KMS-11 (cell line): Measurements from ENCODE around the gene MRI1.
"Not testable (repeated sequence)": the region's sequence is repeated elsewhere in the genome, so short reads cannot be mapped to it uniquely, and the experiment has no call there.

Experiments used
- H2AFZ ChIP-seq: fragments of 200-600 bp; sonication (generic); 2 replicates; pipeline ENCODE4 v1.6.1; 2016; ENCODE audit warnings: antibody characterized with exemption, mixed run types, low read depth
- H3K27ac ChIP-seq: fragments of 200-600 bp; sonication (generic); 2 replicates; pipeline ENCODE4 v1.6.1; 2016; ENCODE audit warnings: mild to moderate bottlenecking, mixed run types
- H3K27me3 ChIP-seq: fragments of 200-600 bp; sonication (generic); 2 replicates; pipeline ENCODE4 v1.6.1; 2017; ENCODE audit warnings: mild to moderate bottlenecking, low read depth, mixed run types, moderate library complexity; ENCODE audit not compliant: insufficient read depth
- H3K36me3 ChIP-seq: fragments of 200-600 bp; sonication (generic); 2 replicates; pipeline ENCODE4 v1.6.1; 2017; ENCODE audit warnings: mild to moderate bottlenecking, mixed run types; ENCODE audit not compliant: insufficient read depth
- H3K4me1 ChIP-seq: fragments of 200-600 bp; sonication (generic); 2 replicates; pipeline ENCODE4 v1.6.1; 2016; ENCODE audit warnings: mild to moderate bottlenecking, low read depth, mixed run types; ENCODE audit not compliant: poor library complexity, severe bottlenecking
- H3K4me2 ChIP-seq: fragments of 200-600 bp; sonication (generic); 2 replicates; pipeline ENCODE4 v1.7.0; 2016; ENCODE audit warnings: mild to moderate bottlenecking, mixed run types
- H3K4me3 ChIP-seq: fragments of 200-600 bp; sonication (generic); IDR thresholded peaks from 2 replicates; pipeline ENCODE4 v1.6.1; 2017; ENCODE audit warnings: low read depth, low read length, mixed read lengths; ENCODE audit not compliant: insufficient read depth
- H3K79me2 ChIP-seq: fragments of 200-600 bp; sonication (generic); 2 replicates; pipeline ENCODE4 v1.6.1; 2016; ENCODE audit warnings: low read depth, mixed run types; ENCODE audit not compliant: insufficient read depth
- H3K9ac ChIP-seq: fragments of 200-600 bp; sonication (generic); 2 replicates; pipeline ENCODE4 v1.6.1; 2016; ENCODE audit warnings: mild to moderate bottlenecking, mixed run types
- H4K20me1 ChIP-seq: fragments of 200-600 bp; sonication (generic); 2 replicates; pipeline ENCODE4 v1.6.1; 2016; ENCODE audit warnings: mild to moderate bottlenecking, mixed run types; ENCODE audit not compliant: insufficient read depth
- CTCF ChIP-seq: fragments of 200-600 bp; sonication (generic); conservative IDR thresholded peaks from 2 replicates; pipeline ENCODE4 v1.6.1; 2017; ENCODE audit warnings: low read depth, mild to moderate bottlenecking, antibody characterized with exemption, low read length, moderate library complexity, mixed read lengths

The MRI1 gene

GRCh38 chr19:13778847-13779246, 14.5 kb downstream of the MRI1 start:
- TF ChIP-seq CTCF, result no peak
- Histone ChIP-seq H3K4me1 (peaks cover 12% of the 10 kb centered on the region), H3K27ac (no peak overlapping the region), H2AFZ (no peak overlapping the region), H3K27me3 (no peaks in the 10 kb centered on the region), H3K79me2 (peaks cover 18% of the 10 kb centered on the region), H4K20me1 (no peaks in the 10 kb centered on the region), H3K4me3 (no peak overlapping the region), H3K4me2 (no peak overlapping the region), H3K9ac (no peak overlapping the region), H3K36me3 (no peaks in the 10 kb centered on the region; the same call in 1 of the 2 replicates)

- H3K9ac ChIP-seq, H3K27ac ChIP-seq, H3K4me3 ChIP-seq, H3K36me3 ChIP-seq, H4K20me1 ChIP-seq, H2AFZ ChIP-seq, H3K4me2 ChIP-seq, H3K27me3 ChIP-seq: not testable (repeated sequence)
- peaks cover 11% of the 10 kb centered on the region for H3K79me2 ChIP-seq
- H3K4me1 ChIP-seq, result peaks cover 14% of the 10 kb centered on the region
Observed at GRCh38 chr19:13779794-13780193, 15.5 kb downstream of the MRI1 start.

- no peak overlapping the region for H3K9ac ChIP-seq
- no peaks in the 10 kb centered on the region for H3K79me2 ChIP-seq
- H4K20me1 ChIP-seq, result no peaks in the 10 kb centered on the region
- H3K36me3 ChIP-seq, result no peaks in the 10 kb centered on the region; the same call in 1 of the 2 replicates
- no peak for TF ChIP-seq CTCF
- peaks cover 12% of the 10 kb centered on the region for H3K4me1 ChIP-seq
- H2AFZ ChIP-seq, result no peak overlapping the region
- no peak overlapping the region for H3K27ac ChIP-seq
- H3K4me2 ChIP-seq, result no peak overlapping the region
- H3K27me3 ChIP-seq, result no peaks in the 10 kb centered on the region
- H3K4me3 ChIP-seq, result no peak overlapping the region
Observed at GRCh38 chr19:13781547-13781946, 17.2 kb downstream of the MRI1 start.

- Histone ChIP-seq H3K9ac (no peak overlapping the region), H3K4me2 (no peak overlapping the region), H2AFZ (no peak overlapping the region)
Observed at GRCh38 chr19:13782537-13782936, 18.2 kb downstream of the MRI1 start.

More at GRCh38 chr19:13782537-13782936, 18.2 kb downstream of the MRI1 start:
- no peaks in the 10 kb centered on the region; the same call in 1 of the 2 replicates for H3K27me3 ChIP-seq
- TF ChIP-seq CTCF, result no peak
- no peak overlapping the region for H3K4me3 ChIP-seq
- no peaks in the 10 kb centered on the region for H3K79me2 ChIP-seq
- no peaks in the 10 kb centered on the region; the same call in 1 of the 2 replicates for H3K36me3 ChIP-seq
- H3K27ac ChIP-seq, result no peak overlapping the region
- H3K4me1 ChIP-seq, result peaks cover 12% of the 10 kb centered on the region
- H4K20me1 ChIP-seq, result no peaks in the 10 kb centered on the region
